Liver (tissue), 3 donors: ENCODE results near the gene SSPN.

Source experiments
- ATF3 ChIP-seq: IDR thresholded peaks from 2 replicates; pipeline ENCODE4 v1.6.1; 2016; ENCODE audit warnings: antibody characterized with exemption
- CTCF ChIP-seq: fragments of 150-350 bp; IDR thresholded peaks from 2 replicates; pipeline ENCODE4 v1.5.1; 2017; ENCODE audit warnings: improper control_type of control experiment, low read depth, low read length; ENCODE audit not compliant: missing input control
- FOXA1 ChIP-seq: IDR thresholded peaks from 2 replicates; pipeline ENCODE4 v1.6.1; 2016; ENCODE audit warnings: antibody characterized with exemption
- TAF1 ChIP-seq: conservative IDR thresholded peaks from 2 replicates; pipeline ENCODE4 v1.6.1; 2016; ENCODE audit warnings: antibody characterized with exemption, mild to moderate bottlenecking
- ZBTB33 ChIP-seq: IDR thresholded peaks from 2 replicates; pipeline ENCODE4 v1.6.1; 2016; ENCODE audit warnings: antibody characterized with exemption
- donor health status: healthy.
- donor health status: healthy.

- TF ChIP-seq TAF1 (no peak), CTCF (no peak), FOXA1 (no peak), ZBTB33 (no peak), ATF3 (no peak)
Observed at GRCh38 chr12:26247873-26248272, 52.5 kb downstream of the SSPN start.
